Stimulated activated effector memory CD8-positive, alpha-beta T cell treated with anti-CD3 and anti-CD28 coated beads, Interleukin-12 subunit alpha, Interleukin-12 subunit beta, amount 100 ng/mL, for 72 hours (primary cell): ENCODE measurements around the gene CFAP97D2.
"Not testable (repeated sequence)": the region's sequence is repeated elsewhere in the genome, so short reads cannot be mapped to it uniquely, and the experiment has no call there.

Source experiments
- ATAC-seq: fragments of 150-1000 bp; cut with Tn5 transposase; 2 replicates; pipeline ENCODE4 v1.10.0; 2021
- DNase-seq, 2 donors: peaks; one replicate each; pipeline ENCODE4 v3.0.0; 2021 to 2022; ENCODE audit warnings: low spot score in 2 of 2
- H3K27ac Mint-ChIP-seq: one replicate; pipeline ENCODE4 v1.8.0; 2022; ENCODE audit warnings: mild to moderate bottlenecking, mixed read lengths
- H3K36me3 Mint-ChIP-seq: one replicate; pipeline ENCODE4 v1.8.0; 2022; ENCODE audit warnings: mild to moderate bottlenecking, mixed read lengths
- H3K4me1 Mint-ChIP-seq: one replicate; pipeline ENCODE4 v1.8.0; 2022; ENCODE audit warnings: mixed read lengths
- H3K4me3 Mint-ChIP-seq: one replicate; pipeline ENCODE4 v1.8.0; 2022; ENCODE audit warnings: mild to moderate bottlenecking, mixed read lengths
- H3K9me3 Mint-ChIP-seq: one replicate; pipeline ENCODE4 v1.8.0; 2022; ENCODE audit warnings: mixed read lengths

The CFAP97D2 gene

GRCh38 chr13:114161644-114162532 lies 17.2 kb upstream of the CFAP97D2 start:
- Mint-ChIP-seq H3K4me1 (peaks cover 64% of the 10 kb centered on the region), H3K4me3 (peak overlapping the region; percentile 62), H3K36me3 (peaks cover under 1% of the 10 kb centered on the region), H3K27ac (peak overlapping the region; percentile 72), H3K9me3 (no peaks in the 10 kb centered on the region)
- DNase-seq = no peak
- peak; percentile 59 for ATAC-seq

DNA sequence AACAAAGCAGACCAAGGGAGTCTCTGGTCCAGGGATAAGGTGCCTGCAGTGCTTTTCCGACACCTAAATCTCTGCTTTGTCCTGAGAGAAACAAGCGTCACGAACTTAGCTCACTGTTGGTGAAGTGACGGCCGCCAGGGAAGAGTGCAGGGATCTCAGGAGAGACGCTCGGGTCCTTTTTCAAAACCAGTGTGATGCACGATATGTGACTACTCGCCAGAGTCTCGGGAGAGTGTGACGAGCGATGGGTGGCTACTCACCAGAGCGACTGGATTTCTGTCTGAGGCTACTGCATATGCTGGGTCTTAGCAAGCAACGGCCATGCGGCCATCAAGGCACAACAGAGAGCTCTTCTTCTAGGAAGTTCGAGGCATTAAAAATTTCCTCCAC lies 16.5 kb upstream of the CFAP97D2 start:
- ATAC-seq (no peak), DNase-seq (no peak)
- no peaks in the 10 kb centered on the region for H3K36me3 Mint-ChIP-seq
- H3K4me3 Mint-ChIP-seq = peak overlapping the region; percentile 62
- H3K4me1 Mint-ChIP-seq = peaks cover 58% of the 10 kb centered on the region
- peak overlapping the region; percentile 72 for H3K27ac Mint-ChIP-seq
- no peaks in the 10 kb centered on the region for H3K9me3 Mint-ChIP-seq

DNA sequence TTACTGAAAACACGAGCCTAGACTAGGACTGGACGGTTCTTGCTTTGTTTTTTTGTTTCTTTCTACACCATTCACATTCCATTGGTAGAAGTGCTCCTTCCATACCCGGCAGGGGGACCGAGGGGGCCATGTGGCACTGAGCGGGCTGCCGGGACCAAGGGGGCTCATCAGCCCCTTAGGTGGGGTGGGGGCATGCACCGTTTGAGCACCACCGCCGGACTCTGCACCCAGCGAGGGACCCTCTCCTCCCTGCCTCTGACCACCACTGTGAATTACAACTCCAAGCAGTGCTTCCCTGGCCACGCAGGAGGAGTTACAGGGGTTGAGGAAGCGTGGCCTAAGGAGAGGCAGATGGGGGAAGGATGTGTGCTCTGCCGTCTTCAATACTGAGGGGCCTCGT lies 15.0 kb upstream of the CFAP97D2 start:
- DNase-seq = no peak
- ATAC-seq = no peak
- Mint-ChIP-seq H3K27ac (peak overlapping the region; percentile 20), H3K4me1 (peaks cover 47% of the 10 kb centered on the region), H3K9me3 (no peaks in the 10 kb centered on the region), H3K4me3 (no peak overlapping the region), H3K36me3 (no peaks in the 10 kb centered on the region)

DNA sequence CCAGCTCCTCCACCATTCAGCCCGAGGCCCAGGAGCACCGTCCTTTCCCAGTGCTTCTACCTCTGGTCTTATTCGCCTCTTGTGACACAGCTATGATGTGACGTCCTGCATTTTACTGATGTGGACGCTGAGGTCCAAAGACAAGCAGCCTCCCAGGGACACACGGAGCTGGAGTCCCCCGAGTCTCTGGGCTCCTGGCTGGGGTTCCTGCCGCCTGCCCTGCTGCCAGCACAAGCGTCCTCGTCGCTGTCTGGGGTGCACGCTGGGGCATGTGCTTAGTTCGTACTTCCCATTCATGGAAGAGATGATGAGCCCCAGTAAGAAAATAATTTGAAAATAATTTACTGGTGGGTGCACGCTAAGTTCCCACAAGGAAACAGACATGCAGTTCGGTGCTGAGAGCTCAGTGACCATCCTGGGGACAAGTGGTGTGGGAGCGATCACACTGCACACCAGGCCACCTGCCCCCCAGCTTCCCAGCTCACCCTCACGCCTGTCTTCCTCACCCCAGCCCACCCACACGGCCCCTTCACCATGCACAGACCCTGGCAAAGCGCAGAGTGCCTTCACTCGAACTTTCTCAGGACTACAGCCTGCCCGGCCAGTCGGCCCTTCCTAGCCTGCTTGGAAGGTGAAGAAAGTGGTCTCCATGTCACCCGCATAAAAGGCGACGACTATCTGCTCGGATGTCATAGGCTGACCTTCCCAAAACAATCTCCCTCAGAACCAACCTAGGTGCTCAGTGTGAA lies 14.2 kb upstream of the CFAP97D2 start:
- peak overlapping the region; percentile 20 for H3K27ac Mint-ChIP-seq
- DNase-seq (no peak), ATAC-seq (no peak)
- no peaks in the 10 kb centered on the region for H3K36me3 Mint-ChIP-seq
- H3K4me3 Mint-ChIP-seq = no peak overlapping the region
- no peaks in the 10 kb centered on the region for H3K9me3 Mint-ChIP-seq
- peaks cover 39% of the 10 kb centered on the region for H3K4me1 Mint-ChIP-seq

- DNase-seq (no peak), ATAC-seq (no peak)
- H3K36me3 Mint-ChIP-seq = no peaks in the 10 kb centered on the region
- H3K9me3 Mint-ChIP-seq = no peaks in the 10 kb centered on the region
- H3K4me3 Mint-ChIP-seq = no peak overlapping the region
- H3K27ac Mint-ChIP-seq = peak overlapping the region; percentile 23
- H3K4me1 Mint-ChIP-seq = peaks cover 22% of the 10 kb centered on the region
Measured at GRCh38 chr13:114166381-114167131, 12.5 kb upstream of the CFAP97D2 start.

GRCh38 chr13:114167426-114167825 lies 11.6 kb upstream of the CFAP97D2 start:
- Mint-ChIP-seq H3K36me3 (no peaks in the 10 kb centered on the region), H3K4me1 (peaks cover 13% of the 10 kb centered on the region), H3K9me3 (no peaks in the 10 kb centered on the region), H3K4me3 (no peak overlapping the region), H3K27ac (no peak overlapping the region)
- DNase-seq (no peak), ATAC-seq (no peak)

GRCh38 chr13:114167885-114168284 lies 11.2 kb upstream of the CFAP97D2 start:
- no peak overlapping the region for H3K4me3 Mint-ChIP-seq
- H3K9me3 Mint-ChIP-seq = no peaks in the 10 kb centered on the region
- ATAC-seq = no peak
- no peaks in the 10 kb centered on the region for H3K36me3 Mint-ChIP-seq
- H3K27ac Mint-ChIP-seq = no peak overlapping the region
- peaks cover 9% of the 10 kb centered on the region for H3K4me1 Mint-ChIP-seq
- DNase-seq = no peak

DNA sequence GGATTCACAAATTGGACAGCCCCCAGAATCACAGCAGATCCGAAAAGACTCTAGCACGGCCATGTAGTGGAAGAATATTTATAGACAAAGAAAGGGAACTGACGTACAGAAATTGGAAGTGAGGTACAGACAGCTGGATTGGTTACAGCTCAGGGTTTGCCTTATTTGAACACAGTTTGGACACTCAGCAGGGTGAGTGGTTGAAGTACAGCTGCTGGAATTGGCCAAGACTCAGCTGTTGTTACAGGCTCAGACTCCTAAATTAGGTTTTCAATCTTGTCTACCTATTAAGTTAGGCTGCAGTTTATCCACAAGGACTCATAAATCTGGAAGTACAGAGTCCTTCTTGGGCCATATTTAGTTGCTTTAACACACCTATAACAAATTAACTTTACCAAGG lies 5.8 kb upstream of the CFAP97D2 start:
- ATAC-seq = no peak
- peaks cover 27% of the 10 kb centered on the region for H3K4me1 Mint-ChIP-seq
- no peak overlapping the region for H3K4me3 Mint-ChIP-seq
- no peaks in the 10 kb centered on the region for H3K36me3 Mint-ChIP-seq
- peak in 1 of 2 donors; percentile 6 for DNase-seq
- peak overlapping the region; percentile 63 for H3K27ac Mint-ChIP-seq
- H3K9me3 Mint-ChIP-seq = no peaks in the 10 kb centered on the region

GRCh38 chr13:114173745-114174144 lies 5.3 kb upstream of the CFAP97D2 start:
- Mint-ChIP-seq H3K9me3 (no peaks in the 10 kb centered on the region), H3K27ac (peak overlapping the region; percentile 63), H3K36me3 (no peaks in the 10 kb centered on the region), H3K4me3 (no peak overlapping the region), H3K4me1 (peaks cover 32% of the 10 kb centered on the region)
- DNase-seq (peak in 1 of 2 donors; percentile 38), ATAC-seq (peak; percentile 67)

DNA sequence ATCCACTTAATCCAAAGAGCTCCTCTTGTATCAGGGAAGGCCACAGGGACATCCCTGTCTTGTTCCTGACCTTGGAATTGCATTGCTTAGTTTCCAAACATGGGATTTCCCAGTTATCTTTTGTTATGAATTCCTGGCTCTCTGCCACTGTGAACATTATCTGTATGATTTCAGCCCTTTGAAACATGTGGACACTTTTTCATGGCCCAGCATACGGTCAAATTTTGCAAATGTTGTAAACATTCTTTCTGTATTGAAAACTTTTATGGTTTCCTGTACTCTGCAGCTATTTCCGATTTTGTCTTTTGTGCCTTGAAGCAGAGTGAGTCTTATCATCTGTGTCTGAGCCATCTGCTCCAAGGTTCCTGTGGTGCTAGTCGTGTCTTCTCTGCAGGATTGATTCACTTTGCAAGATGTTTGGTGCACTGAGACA lies 4.5 kb upstream of the CFAP97D2 start:
- ATAC-seq (peak; percentile 11), DNase-seq (no peak)
- H3K9me3 Mint-ChIP-seq = no peaks in the 10 kb centered on the region
- no peaks in the 10 kb centered on the region for H3K36me3 Mint-ChIP-seq
- peaks cover 37% of the 10 kb centered on the region for H3K4me1 Mint-ChIP-seq
- H3K27ac Mint-ChIP-seq = peak overlapping the region; percentile 63
- no peak overlapping the region for H3K4me3 Mint-ChIP-seq

DNA sequence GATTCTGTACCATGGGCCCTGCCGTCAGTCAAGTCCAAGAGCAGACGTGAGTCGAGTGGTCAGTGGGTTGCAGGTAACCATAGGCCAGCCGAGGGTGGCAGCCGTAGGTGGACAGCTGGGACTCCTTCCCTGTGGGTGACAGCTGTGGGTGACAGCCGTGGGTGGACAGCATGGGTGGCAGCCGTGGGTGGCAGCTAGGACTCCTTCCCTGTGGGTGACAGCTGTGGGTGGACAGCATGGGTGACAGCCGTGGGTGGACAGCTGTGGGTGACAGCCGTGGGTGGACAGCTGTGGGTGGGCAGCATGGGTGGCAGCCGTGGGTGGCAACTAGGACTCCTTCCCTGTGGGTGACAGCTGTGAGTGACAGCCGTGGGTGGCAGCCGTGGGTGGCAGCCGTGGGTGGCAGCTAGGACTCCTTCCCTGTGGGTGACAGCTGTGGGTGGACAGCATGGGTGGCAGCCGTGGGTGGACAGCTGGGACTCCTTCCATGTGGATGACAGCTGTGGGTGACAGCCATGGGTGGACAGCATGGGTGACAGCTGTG lies 2.6 kb upstream of the CFAP97D2 start:
- H3K36me3 Mint-ChIP-seq, ATAC-seq, H3K9me3 Mint-ChIP-seq, DNase-seq, H3K27ac Mint-ChIP-seq, H3K4me3 Mint-ChIP-seq: not testable (repeated sequence)
- H3K4me1 Mint-ChIP-seq = peaks cover 52% of the 10 kb centered on the region

DNA sequence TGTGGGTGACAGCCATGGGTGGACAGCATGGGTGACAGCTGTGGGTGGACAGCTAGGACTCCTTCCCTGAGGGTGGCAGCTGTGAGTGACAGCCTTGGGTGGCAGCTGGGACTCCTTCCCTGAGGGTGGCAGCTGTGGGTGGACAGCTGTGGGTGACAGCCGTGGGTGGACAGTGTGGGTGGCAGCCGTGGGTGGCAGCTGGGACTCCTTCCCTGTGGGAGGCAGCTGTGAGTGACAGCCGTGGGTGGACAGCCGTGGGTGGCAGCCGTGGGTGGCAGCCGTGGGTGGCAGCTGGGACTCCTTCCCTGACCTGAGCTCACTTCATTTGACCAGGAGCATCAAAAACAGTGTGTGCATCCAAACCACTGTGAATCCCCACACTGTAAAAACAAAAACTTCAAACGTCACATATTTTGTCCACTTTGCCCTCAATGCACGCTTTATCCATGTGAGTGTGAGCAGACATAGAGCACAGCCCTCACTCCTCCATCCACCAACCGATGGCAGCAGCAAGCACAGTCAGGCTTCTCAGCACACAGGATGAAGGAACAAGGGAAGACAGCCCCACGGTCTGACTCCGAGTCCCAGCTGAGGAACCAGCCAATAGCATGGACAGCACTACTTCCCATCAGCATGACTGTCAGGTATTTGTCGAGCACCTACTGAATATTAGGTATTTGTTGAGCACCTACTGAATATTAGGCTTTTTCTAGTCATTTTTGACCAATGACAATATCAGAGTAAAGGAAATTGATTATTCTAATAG lies 1.6 kb upstream of the CFAP97D2 start:
- no peak overlapping the region for H3K4me3 Mint-ChIP-seq
- H3K27ac Mint-ChIP-seq = no peak overlapping the region
- no peaks in the 10 kb centered on the region for H3K36me3 Mint-ChIP-seq
- ATAC-seq (no peak), DNase-seq (no peak)
- H3K4me1 Mint-ChIP-seq = peaks cover 56% of the 10 kb centered on the region
- H3K9me3 Mint-ChIP-seq = no peaks in the 10 kb centered on the region

DNA sequence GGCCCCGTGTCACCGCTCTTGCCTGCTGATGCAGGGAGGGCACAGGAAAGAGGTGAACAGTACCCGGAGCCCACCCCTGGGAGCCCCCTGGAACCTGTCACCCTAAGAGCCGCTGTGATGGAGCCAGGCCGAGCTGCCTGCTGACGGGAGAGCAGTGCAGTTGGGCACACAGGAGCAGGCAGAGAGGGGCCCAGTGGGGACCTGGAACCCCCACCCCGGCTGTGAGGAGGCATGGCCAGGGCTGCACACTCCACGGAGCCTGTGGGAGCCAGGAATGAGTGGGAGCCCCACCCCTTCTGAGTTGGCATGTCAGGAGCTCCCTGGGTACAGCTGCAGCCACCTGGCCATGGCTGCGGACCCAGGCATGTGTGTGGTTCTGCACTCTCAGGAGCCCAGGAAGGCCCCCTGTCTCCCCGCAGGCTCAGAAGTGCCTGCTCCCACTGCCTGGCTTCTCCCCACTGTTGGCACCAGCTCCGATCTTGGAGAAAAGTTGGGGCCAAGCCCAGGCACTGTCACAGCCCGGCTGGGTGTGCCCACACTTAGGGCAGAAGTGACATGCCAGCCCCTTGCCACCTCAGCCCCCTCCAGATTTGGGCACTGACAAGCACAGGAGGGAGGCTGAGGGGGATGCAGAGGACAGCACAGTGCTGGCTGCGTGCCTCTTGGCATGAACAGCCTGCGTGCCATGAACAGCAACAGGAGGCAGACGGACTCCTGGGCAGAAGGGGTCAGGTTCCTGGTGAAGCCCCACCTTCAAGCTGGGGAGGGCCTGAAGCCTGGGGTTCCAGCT lies 6.3 kb downstream of the CFAP97D2 start:
- H3K36me3 Mint-ChIP-seq = no peaks in the 10 kb centered on the region
- no peak overlapping the region for H3K27ac Mint-ChIP-seq
- no peak overlapping the region for H3K4me3 Mint-ChIP-seq
- H3K9me3 Mint-ChIP-seq = peaks cover 4% of the 10 kb centered on the region
- peaks cover 14% of the 10 kb centered on the region for H3K4me1 Mint-ChIP-seq
- ATAC-seq (no peak), DNase-seq (peak in 1 of 2 donors; percentile 32)

- no peak for DNase-seq
- peak; percentile 82 for ATAC-seq
- H3K36me3 Mint-ChIP-seq = no peaks in the 10 kb centered on the region
- no peak overlapping the region for H3K4me3 Mint-ChIP-seq
- peak overlapping the region; percentile 65 for H3K27ac Mint-ChIP-seq
- H3K4me1 Mint-ChIP-seq = peaks cover 8% of the 10 kb centered on the region
- H3K9me3 Mint-ChIP-seq = peaks cover 4% of the 10 kb centered on the region
Measured at GRCh38 chr13:114194853-114195252, 15.8 kb downstream of the CFAP97D2 start.
